H1 (cell line): ENCODE results near the gene KCNJ10. TPM values are rescaled to one million over a fixed set of nuclear protein-coding genes. Genes with fewer than 3 reads are reported as not detected.
A peak's percentile ranks its signal among the peaks of the same experiment; 100 is the strongest.

Experiments used
- CTCF ChIA-PET: fragments of 300-600 bp; sonication (Branson Sonifier 250); formaldehyde crosslinking; loops from one replicate; lab custom pipeline; 2021; ENCODE audit not compliant: partially characterized antibody; lab: Charles Lee
- POLR2A ChIA-PET: fragments of 300-600 bp; sonication (Branson Sonifier 250); formaldehyde crosslinking; loops from one replicate; lab custom pipeline; 2021; ENCODE audit warnings: inconsistent platforms; ENCODE audit not compliant: partially characterized antibody; lab: Charles Lee
- DNase-seq, 2 experiments: peaks; one replicate each; pipeline versions ENCODE4 v3.0.0 to v3.0.0-alpha.2; 2010 to 2022; ENCODE audit warnings: low spot score in 2 of 2, low read depth in 1 of 2, mixed read lengths in 1 of 2
- FAIRE-seq: peaks from 2 replicates; lab custom pipeline; 2011; peaks lifted over from hg19 to GRCh38; lab: Jason Lieb, UNC
- H2AFZ ChIP-seq: 2 replicates; pipeline ENCODE4 v1.8.1; 2012; ENCODE audit warnings: low read length, inconsistent platforms
- H2AK5ac ChIP-seq: 2 replicates; pipeline ENCODE4 v1.6.1; 2013; ENCODE audit warnings: low read depth, low read length
- H2BK120ac ChIP-seq: replicated peaks from 2 replicates; pipeline ENCODE3; 2013; ENCODE audit warnings: low read depth, low read length, inconsistent platforms
- H2BK12ac ChIP-seq: 2 replicates; pipeline ENCODE4 v1.6.1; 2013; ENCODE audit warnings: low read depth, low read length
- H2BK15ac ChIP-seq: 2 replicates; pipeline ENCODE4 v1.6.1; 2013; ENCODE audit warnings: low read length
- H2BK20ac ChIP-seq: 2 replicates; pipeline ENCODE4 v1.6.1; 2013; ENCODE audit warnings: low read length
- H2BK5ac ChIP-seq: 2 replicates; pipeline ENCODE4 v1.6.1; 2013; ENCODE audit warnings: low read depth, low read length
- H3K14ac ChIP-seq: 2 replicates; pipeline ENCODE4 v1.6.1; 2013; ENCODE audit warnings: inconsistent platforms; ENCODE audit not compliant: insufficient read length
- H3K18ac ChIP-seq: 2 replicates; pipeline ENCODE4 v1.6.1; 2013; ENCODE audit warnings: low read length; ENCODE audit errors: extremely low read depth
- H3K23ac ChIP-seq: 2 replicates; pipeline ENCODE4 v1.6.1; 2013; ENCODE audit warnings: inconsistent platforms; ENCODE audit not compliant: insufficient read length
- H3K23me2 ChIP-seq: 2 replicates; pipeline ENCODE4 v1.6.1; 2013; ENCODE audit warnings: low read depth, low read length
- H3K27ac ChIP-seq: 2 replicates; pipeline ENCODE4 v1.6.1; 2011; ENCODE audit warnings: low read depth, low read length, inconsistent platforms
- H3K27me3 ChIP-seq, 4 experiments: replicated peaks in 1 of 4; 1 replicate in 1 of 4; 2 replicates in 3 of 4; pipeline versions ENCODE4 v1.6.1 to v1.8.1; 2011 to 2013; ENCODE audit warnings: low read length in 3 of 4, mild to moderate bottlenecking in 3 of 4, inconsistent platforms in 2 of 4, mixed read lengths in 2 of 4, moderate library complexity in 1 of 4; ENCODE audit not compliant: control insufficient read depth in 3 of 4, insufficient read depth in 3 of 4; ENCODE audit errors: extremely low read depth in 1 of 4
- H3K36me3 ChIP-seq, 4 experiments: 2 replicates each; pipeline versions ENCODE4 v1.6.1 to v1.8.1; 2011 to 2013; ENCODE audit warnings: mild to moderate bottlenecking in 4 of 4, low read length in 3 of 4, moderate library complexity in 2 of 4, control low read depth in 1 of 4, inconsistent platforms in 1 of 4; ENCODE audit not compliant: insufficient read depth in 4 of 4, control insufficient read depth in 2 of 4
- H3K4ac ChIP-seq: replicated peaks from 2 replicates; pipeline ENCODE3; 2013; ENCODE audit warnings: low read length, low read depth, mixed read lengths, inconsistent platforms; ENCODE audit not compliant: insufficient read length
- H3K4me1 ChIP-seq, 4 experiments: replicated peaks in 1 of 4; 1 replicate in 1 of 4; 2 replicates in 3 of 4; pipeline versions ENCODE4 v1.6.1 to v1.8.1; 2011 to 2013; ENCODE audit warnings: low read length in 3 of 4, inconsistent platforms in 2 of 4, mixed read lengths in 1 of 4; ENCODE audit not compliant: insufficient read depth in 4 of 4, control insufficient read depth in 3 of 4
- H3K4me2 ChIP-seq, 2 experiments: 2 replicates each; pipeline versions ENCODE4 v1.6.1 to v1.8.1; 2011 to 2013; ENCODE audit warnings: low read depth in 2 of 2, low read length in 2 of 2, control low read depth in 1 of 2, inconsistent platforms in 1 of 2, mild to moderate bottlenecking in 1 of 2; ENCODE audit not compliant: insufficient read depth in 1 of 2
- H3K4me3 ChIP-seq, 4 experiments: fragments of 200-600, 300-600 bp in 1 of 4; sonication (generic), shearing (Covaris generic), sonication (Bioruptor Twin) in 1 of 4; 2 replicates each; pipeline versions ENCODE4 v1.5.1 to v1.8.1; 2011 to 2016; ENCODE audit warnings: low read length in 4 of 4, low read depth in 3 of 4, control low read depth in 2 of 4, inconsistent platforms in 2 of 4, mild to moderate bottlenecking in 2 of 4, mixed read lengths in 1 of 4, moderate library complexity in 1 of 4; ENCODE audit not compliant: insufficient read depth in 2 of 4; ENCODE audit errors: extremely low read depth in 1 of 4
- H3K56ac ChIP-seq: replicated peaks from 2 replicates; pipeline ENCODE3; 2013; ENCODE audit warnings: low read depth, mild to moderate bottlenecking, mixed read lengths, low read length, inconsistent platforms; ENCODE audit not compliant: insufficient read length
- H3K79me1 ChIP-seq: 2 replicates; pipeline ENCODE4 v1.6.1; 2013; ENCODE audit warnings: low read depth, low read length, control low read depth
- H3K79me2 ChIP-seq, 2 experiments: 2 replicates each; pipeline versions ENCODE4 v1.6.1 to v1.8.1; 2012 to 2013; ENCODE audit warnings: low read length in 2 of 2, mild to moderate bottlenecking in 2 of 2, inconsistent platforms in 1 of 2; ENCODE audit not compliant: insufficient read depth in 2 of 2, control insufficient read depth in 1 of 2
- H3K9ac ChIP-seq, 4 experiments: replicated peaks in 1 of 4; 1 replicate in 1 of 4; 2 replicates in 3 of 4; pipeline versions ENCODE4 v1.6.1 to v1.8.1; 2011 to 2013; ENCODE audit warnings: low read depth in 3 of 4, low read length in 3 of 4, control low read depth in 2 of 4, mild to moderate bottlenecking in 2 of 4, moderate library complexity in 2 of 4, inconsistent platforms in 1 of 4; ENCODE audit errors: extremely low read depth in 1 of 4
- H3K9me3 ChIP-seq, 2 experiments: 2 replicates each; pipeline versions ENCODE4 v1.6.1 to v1.8.1; 2012 to 2013; ENCODE audit warnings: mild to moderate bottlenecking in 2 of 2, moderate library complexity in 2 of 2, control low read depth in 1 of 2, inconsistent platforms in 1 of 2, low read depth in 1 of 2, low read length in 1 of 2, mixed read lengths in 1 of 2; ENCODE audit not compliant: insufficient read depth in 2 of 2
- H4K20me1 ChIP-seq, 2 experiments: replicated peaks in 1 of 2; 2 replicates each; pipeline versions ENCODE3 to v1.8.1; 2011 to 2013; ENCODE audit warnings: inconsistent platforms in 2 of 2, low read length in 2 of 2, mild to moderate bottlenecking in 1 of 2; ENCODE audit not compliant: insufficient read depth in 2 of 2, control insufficient read depth in 1 of 2
- H4K5ac ChIP-seq: 2 replicates; pipeline ENCODE4 v1.6.1; 2013; ENCODE audit warnings: low read length, low read depth, mixed read lengths, inconsistent platforms; ENCODE audit not compliant: insufficient read length
- H4K8ac ChIP-seq: 2 replicates; pipeline ENCODE4 v1.8.0; 2013; ENCODE audit warnings: mild to moderate bottlenecking, moderate library complexity, low read length, inconsistent platforms; ENCODE audit not compliant: insufficient read depth; ENCODE audit errors: extremely low read depth
- H4K91ac ChIP-seq: replicated peaks from 2 replicates; pipeline ENCODE3; 2013; ENCODE audit warnings: low read length, mixed read lengths, inconsistent platforms; ENCODE audit not compliant: insufficient read length
- ATF3 ChIP-seq: IDR thresholded peaks from 2 replicates; pipeline ENCODE4 v1.6.1; 2011; ENCODE audit warnings: low read depth, mild to moderate bottlenecking, low read length; ENCODE audit not compliant: insufficient read depth
- EZH2 ChIP-seq: fragments of 200-600 bp; sonication (generic); IDR thresholded peaks from 2 replicates; pipeline ENCODE4 v1.7.1; 2012; ENCODE audit warnings: low read depth, mild to moderate bottlenecking, moderate library complexity, low read length, inconsistent platforms; ENCODE audit not compliant: severe bottlenecking
- MAX ChIP-seq: IDR thresholded peaks from 2 replicates; pipeline ENCODE4 v1.6.1; 2012; ENCODE audit warnings: inconsistent platforms
- WGBS, 2 experiments: shearing (Covaris generic) in 1 of 2; methylation state at CpG; one replicate each; pipeline versions ENCODE4 v1.1.6 to v1.1.7; 2013 to 2015; ENCODE audit warnings: low lambda C conversion rate in 2 of 2, mixed read lengths in 2 of 2, inconsistent platforms in 1 of 2, low coverage in 1 of 2, missing lambda C conversion rate in 1 of 2; ENCODE audit not compliant: insufficient replicate concordance in 2 of 2, insufficient coverage in 1 of 2, insufficient read length in 1 of 2; ENCODE audit errors: extremely low coverage in 1 of 2, missing lambda C conversion rate in 1 of 2; 5-methylcytosine and 5-hydroxymethylcytosine counted together
- polyA plus RNA-seq, 7 experiments: library from polyadenylated mRNA; depleted of rRNA in 3 of 7; stranded (reverse) in 5 of 7; unstranded in 2 of 7; fragments of >200 nt in 5 of 7; fragments of 200-250 nt in 2 of 7; gene quantifications; 1 replicate in 5 of 7; 2 replicates in 1 of 7; 4 replicates in 1 of 7; pipeline versions ENCODE4 v1.2.1 to v1.2.3, GENCODE V29; 2011 to 2013; ENCODE audit warnings: missing spikeins in 2 of 7, mixed read lengths in 2 of 7
- total RNA-seq: library from RNA; stranded (reverse); fragmentation: NEBNext Ultra II Directional; extraction: Animal tissue kit (Norgen Biotek cat#: 25700); gene quantifications from 2 replicates; pipeline ENCODE4 v1.2.1, GENCODE V29; 2021

The KCNJ10 gene
- total and polyA plus RNA-seq, 2 of the 8 experiments (the other 6 are each of a cell fraction or from before 2014, with no cell fraction given), result 1.7 to 2.4 TPM

DNA sequence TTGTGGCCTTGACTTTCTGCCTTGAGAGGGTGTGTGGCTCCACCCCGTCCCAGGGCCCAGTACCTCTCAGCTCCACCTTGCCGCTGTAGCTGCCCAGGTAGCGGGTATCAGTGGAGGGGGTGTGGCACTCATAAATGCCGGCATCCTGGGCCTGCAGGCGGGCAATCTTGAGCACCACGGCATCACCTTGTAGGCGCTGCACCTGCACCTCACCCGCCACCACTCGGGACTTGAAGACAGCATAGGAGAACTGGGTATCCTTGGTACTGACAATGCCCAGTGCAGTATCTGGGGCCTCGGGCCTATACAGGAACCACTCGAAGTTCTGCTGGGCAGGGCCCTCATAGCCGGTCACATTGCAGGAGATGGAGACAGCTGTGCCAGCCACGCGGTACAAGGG, 24.8 kb upstream of the KCNJ10 start:
- Histone ChIP-seq H3K14ac (no peak overlapping the region), H2BK5ac (0 out of 2 replicates have a peak overlapping the region, but pooled peaks have one; percentile 41), H3K79me2 (peaks cover 0 to 36% of the 10 kb centered on the region in 2 experiments; a peak in 2 of 4 replicates), H3K4ac (no peak overlapping the region), H2AFZ (no peak overlapping the region), H2BK120ac (no peak overlapping the region), H4K5ac (no peak overlapping the region), H3K36me3 (peaks cover 10 to 35% (median 22%) of the 10 kb centered on the region in 4 experiments), H4K8ac (no peak overlapping the region), H3K23ac (no peak overlapping the region), H3K18ac (peak overlapping the region; percentile 98; the same call in 1 of the 2 replicates), H3K9me3 (no peaks in the 10 kb centered on the region; a peak in 1 of 4 replicates), H3K9ac (no peak overlapping the region), H2BK20ac (peak overlapping the region; percentile 25; the same call in 1 of the 2 replicates), H3K27ac (peak overlapping the region; percentile 25; the same call in 1 of the 2 replicates), H3K79me1 (peaks cover 14% of the 10 kb centered on the region), H2BK15ac (peak overlapping the region; percentile 31; the same call in 1 of the 2 replicates), H3K56ac (no peak overlapping the region), H3K27me3 (no peaks in the 10 kb centered on the region), H3K4me2 (peak overlapping the region in 1 of 2 experiments; percentile 71; a peak in 1 of 4 replicates), H4K20me1 (peaks cover 0 to 4% of the 10 kb centered on the region in 2 experiments), H3K4me1 (peaks cover 9 to 38% (median 29%) of the 10 kb centered on the region in 4 experiments), H4K91ac (peak overlapping the region; percentile 96), H3K4me3 (no peak overlapping the region), H2BK12ac (peak overlapping the region; percentile 99; the same call in 1 of the 2 replicates), H2AK5ac (peak overlapping the region; percentile 91; the same call in 1 of the 2 replicates), H3K23me2 (peaks cover 19% of the 10 kb centered on the region)
- WGBS, 2 experiments, result 94% methylated on average over 14 of the region's 14 CpGs; no CpG with 5 or more reads in 1 of the 2 experiments
- POLR2A ChIA-PET, result interaction anchor here (1.1 to 5.1 kb wide), 5 partner anchors 8 to 167 kb away, joined by 3 to 39 read pairs (median 5); partner anchors contain the start of genes DCAF8 and KCNJ10
- TF ChIP-seq MAX, result no peak
- no peak for TF ChIP-seq EZH2
- TF ChIP-seq ATF3, result no peak
- FAIRE-seq (no peak), DNase-seq (no peak)
- CTCF ChIA-PET, result interaction anchor here (1.0 to 50.1 kb wide), 6 partner anchors 9 to 157 kb away, joined by 3 to 1874 read pairs (median 8); partner anchors contain the start of genes KCNJ10 and KCNJ9
